Activated CD8-positive, alpha-beta memory T cell treated with anti-CD3 and anti-CD28 coated beads for 48 hours (primary cell): ENCODE measurements around the gene FOXN1.

Experiments used
- DNase-seq, 3 experiments: peaks; one replicate each; pipeline ENCODE4 v3.0.0-alpha.2; 2020; ENCODE audit warnings: low read depth in 2 of 3, low spot score in 2 of 3

Gene FOXN1

GRCh38 chr17:28544402-28545140 lies 38.4 kb downstream of the FOXN1 start:
- no peak for DNase-seq

GRCh38 chr17:28545141-28545503 lies 39.0 kb downstream of the FOXN1 start:
- no peak for DNase-seq

DNA sequence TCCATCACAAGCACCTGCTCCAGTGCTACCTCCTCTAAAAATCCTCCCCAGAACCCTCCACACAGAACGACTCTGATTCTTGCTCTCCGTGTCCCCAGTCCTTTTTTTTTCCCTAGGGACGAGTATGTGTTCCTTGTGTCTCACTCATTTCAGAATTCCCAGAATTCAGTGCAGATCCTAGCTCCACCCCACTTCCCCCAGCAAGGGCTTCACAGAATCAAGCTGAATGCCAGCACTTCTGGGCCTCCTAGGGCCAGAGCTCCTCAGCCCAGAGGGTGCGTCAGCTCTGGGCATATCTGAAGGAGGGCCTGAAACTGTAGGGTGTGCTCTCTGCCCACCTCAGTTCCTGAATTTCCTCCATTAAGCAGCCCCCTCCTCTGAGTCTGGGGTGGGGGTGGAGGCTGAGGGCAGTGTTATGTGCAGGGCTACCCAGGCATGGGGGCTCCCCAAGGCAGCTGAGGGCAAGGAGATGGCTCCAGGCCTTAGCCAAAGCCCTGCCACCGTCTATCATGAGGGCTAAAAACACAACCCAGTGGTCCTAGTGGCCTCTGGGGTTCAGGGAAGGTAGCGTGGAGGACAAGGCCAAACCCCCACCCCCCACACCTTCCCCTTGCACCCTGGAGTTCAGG lies 39.8 kb downstream of the FOXN1 start:
- no peak for DNase-seq

- no peak for DNase-seq
Measured at GRCh38 chr17:28547096-28547622, 41.0 kb downstream of the FOXN1 start.

DNA sequence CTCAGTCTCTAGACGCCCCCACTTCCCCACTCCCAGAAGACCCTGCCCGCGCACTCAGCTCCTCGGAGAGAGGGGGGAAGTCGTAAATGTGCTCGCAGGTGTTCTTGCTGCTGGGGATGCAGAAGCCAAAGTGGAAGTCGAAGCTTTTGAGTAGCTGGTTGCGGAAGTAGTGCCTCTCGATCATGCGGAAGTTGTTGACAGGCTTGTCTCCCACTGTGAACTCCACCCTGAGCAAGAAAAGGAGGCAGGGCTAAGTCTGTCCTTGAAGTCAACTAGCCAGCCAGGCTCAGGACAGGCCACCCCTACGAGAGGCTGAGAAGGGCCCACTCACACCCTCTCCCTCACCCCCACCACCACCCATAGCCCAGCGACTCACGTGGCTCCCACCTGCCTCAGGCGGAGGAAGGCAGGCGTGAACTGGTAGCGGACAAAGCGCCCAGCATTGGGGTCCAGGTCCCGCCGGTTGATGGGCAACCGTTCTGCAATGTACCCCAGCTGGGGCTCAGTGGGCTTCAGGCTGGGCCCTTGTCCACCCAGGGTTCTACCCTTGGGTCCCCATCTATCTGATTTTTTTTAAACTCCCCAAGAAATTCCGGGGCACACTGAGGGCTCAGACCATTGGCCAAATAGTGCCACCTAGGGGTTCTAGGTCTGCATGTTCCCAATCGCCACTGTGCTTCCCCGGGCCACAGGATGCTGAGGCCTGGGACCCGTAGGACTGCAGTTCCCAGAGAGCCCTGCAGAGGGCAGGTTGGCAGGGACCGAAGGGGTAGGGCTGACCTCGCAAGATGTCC lies 41.7 kb downstream of the FOXN1 start:
- peak; percentile 53 to 63 (median 59) for DNase-seq

DNA sequence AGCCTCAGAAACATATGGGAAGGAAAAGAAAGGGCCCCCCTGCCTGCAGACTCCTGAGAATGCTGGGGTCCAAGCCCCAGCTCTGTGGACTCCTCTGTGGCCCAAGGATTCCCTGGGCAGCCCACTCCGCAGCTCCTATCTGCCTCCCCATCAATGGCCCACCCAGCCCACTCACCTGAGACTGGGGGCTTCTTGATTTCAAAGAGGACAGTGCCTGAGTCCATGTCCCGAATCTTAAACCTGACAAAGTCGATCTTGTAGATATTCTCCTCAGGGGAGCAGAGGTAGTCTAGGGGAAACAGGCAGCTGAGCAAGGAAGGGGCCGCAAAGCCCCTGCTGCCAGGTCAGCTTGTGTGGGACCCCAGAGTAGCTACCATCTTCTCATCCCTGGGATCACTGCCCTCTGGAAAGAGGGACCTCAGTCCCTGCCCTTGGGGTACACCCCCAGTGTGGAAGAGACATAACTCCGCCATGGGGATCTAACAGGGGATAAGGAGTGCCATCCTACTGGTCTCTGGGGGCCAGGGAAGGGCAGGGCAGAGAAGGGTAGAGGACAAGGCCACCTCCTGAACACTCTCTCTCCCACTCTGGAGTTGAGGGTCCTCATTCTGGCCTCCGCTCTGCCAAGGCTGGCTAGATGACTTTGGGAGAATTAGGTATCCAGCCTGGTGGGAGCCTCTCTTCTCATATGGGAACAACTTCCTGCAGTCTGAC lies 42.4 kb downstream of the FOXN1 start:
- DNase-seq: no peak

DNA sequence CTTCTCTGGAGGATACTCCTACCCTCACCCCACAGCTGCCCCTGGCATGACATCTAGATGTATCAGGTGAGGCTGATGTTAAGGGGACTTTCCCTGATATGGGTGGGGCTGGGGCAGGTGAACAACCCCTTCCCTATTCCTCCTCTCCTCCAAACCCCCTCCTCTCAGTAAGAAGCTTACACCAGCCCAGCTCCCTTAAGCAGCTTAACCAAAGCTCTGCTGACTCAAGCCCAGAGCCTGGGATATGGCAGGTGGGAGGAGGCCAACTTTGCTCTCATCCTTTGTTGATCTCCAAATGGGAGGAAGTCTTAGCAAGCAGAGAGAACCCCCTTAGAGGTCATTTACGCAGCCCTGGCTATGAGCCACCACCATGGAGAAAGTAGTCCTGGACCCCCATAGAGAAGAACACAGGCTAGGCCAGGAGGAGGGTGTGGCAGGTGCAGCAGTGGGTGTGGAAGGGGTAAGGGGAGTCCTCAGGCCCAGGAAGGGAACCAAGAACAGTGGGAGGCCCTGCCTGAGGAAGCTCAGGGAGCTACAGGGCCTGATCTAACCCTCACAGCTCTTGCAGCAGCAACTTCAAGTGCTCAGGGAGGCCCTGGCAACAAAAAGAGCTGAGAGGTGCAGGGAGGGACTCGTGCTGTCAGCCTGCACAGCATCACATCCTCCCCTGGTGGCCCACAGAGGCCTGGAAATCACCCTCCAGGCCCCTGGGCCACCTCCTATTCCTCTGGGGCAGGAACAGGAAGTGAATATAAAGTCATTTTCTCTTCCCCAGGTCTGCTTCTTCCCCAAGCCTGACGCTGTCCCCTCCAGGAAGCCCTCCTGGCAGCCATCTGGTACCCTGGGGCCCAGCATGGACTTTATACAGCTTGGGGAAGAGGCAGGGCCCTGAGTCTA lies 43.3 kb downstream of the FOXN1 start:
- peak in 1 of 3 experiments; percentile 38 for DNase-seq

GRCh38 chr17:28550858-28551257 lies 44.7 kb downstream of the FOXN1 start:
- DNase-seq: no peak

GRCh38 chr17:28551421-28552175 lies 45.5 kb downstream of the FOXN1 start:
- DNase-seq: no peak

GRCh38 chr17:28552176-28552999 lies 46.2 kb downstream of the FOXN1 start, which contains the start of gene UNC119:
Gene UNC119, minus strand, starts transcription at chr17:28552624. Its CDS starts 67 bp downstream, at chr17:28552557.
- peak; percentile 51 to 67 (median 63) for DNase-seq

DNA sequence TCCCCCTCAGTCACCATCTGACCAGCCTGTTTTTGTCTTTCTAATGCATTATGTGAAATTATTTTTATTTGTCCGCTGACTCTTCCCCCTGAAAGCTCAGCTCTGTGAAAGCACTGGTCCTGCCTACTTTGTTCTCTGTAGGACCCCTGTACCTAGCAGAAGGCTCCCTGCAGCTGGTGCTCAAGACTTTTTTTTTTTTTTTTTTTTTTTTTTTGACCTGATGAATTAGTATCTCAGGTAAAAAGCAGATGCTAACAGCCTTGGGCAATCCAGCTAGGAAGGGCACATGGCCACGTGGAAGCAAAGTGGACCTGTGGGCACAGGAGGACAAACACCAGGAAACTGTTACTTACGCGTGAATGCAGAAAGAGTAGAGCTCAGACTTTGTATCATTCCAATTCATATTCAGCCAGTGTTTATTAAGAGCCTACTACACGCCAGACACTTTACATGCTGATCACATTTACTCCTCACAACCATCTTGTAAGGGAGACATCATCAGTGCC lies 46.9 kb downstream of the FOXN1 start:
- DNase-seq: no peak

DNA sequence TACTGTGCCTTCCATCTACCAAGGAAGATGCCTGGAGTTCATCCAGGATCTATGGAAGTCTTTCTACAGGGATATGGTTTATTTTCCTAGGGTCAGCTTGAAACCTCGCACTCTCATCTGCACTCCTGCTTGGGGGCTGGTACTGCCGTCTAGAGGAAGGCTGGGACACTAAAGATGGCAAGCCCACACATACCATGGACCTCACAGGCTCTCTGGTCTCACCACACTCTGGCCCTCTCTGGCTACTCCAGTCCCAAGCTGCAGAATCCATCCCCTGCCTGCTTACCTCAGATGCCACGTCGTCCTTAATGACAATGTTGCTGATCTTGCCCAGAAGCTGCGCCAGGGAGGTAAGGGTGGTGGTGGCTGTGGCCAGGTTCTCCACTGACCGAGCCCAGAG lies 48.4 kb downstream of the FOXN1 start:
- DNase-seq: no peak

DNA sequence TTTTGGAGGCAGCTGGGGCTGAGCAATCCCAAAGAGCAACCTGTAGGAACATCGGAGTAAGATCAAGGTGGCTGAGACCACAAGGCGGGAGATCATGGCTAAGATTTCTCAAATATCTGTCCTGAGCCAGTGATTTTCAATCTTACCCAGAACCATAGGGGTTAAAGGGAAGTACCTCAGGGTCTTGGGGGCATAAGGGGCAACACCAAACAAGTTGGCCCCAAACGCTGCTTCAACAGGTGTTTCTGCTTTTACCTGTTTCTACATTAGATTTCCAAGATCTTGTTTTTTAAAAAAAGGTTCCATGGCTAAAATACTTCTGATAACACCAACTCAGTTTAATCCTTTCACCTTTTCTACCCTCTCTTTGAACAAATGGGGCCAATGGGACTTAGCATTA lies 48.9 kb downstream of the FOXN1 start:
- no peak for DNase-seq

DNA sequence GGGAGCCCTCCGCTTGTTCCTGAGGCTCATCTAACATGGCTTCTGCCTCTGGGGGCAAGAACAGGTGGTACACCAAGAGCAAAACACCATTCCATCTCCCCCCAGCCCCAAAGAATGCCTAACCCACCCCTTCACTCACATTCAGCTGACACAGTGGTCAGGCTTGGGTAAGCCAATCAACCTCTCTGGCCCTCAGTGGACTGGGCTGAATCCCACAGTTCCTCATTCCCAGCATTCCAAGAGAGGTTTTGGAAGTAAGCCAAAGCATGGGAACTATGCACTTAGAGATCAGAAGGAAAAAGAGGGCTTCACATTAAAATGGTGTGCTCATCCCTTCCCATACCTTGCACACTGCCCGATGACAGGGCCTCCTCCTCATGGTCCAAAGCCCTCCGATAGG lies 57.3 kb downstream of the FOXN1 start:
- no peak for DNase-seq

GRCh38 chr17:28567604-28568003 lies 61.5 kb downstream of the FOXN1 start:
- DNase-seq: no peak

- DNase-seq: no peak
Measured at GRCh38 chr17:28569446-28569845, 63.3 kb downstream of the FOXN1 start.

GRCh38 chr17:28570716-28571360 lies 64.7 kb downstream of the FOXN1 start:
- DNase-seq: peak in 1 of 3 experiments; percentile 23
